ENCODE data around the gene VAMP3.

Gene VAMP3

GRCh38 chr1:7770997-7771822 lies at the start of gene VAMP3:
Gene VAMP3 (plus strand): TSS chr1:7771296. CDS start chr1:7771384, 88 bp downstream.
- DNase-seq (ENCODE audit: low spot score), result peak; percentile 79

- DNase-seq (ENCODE audit: low spot score), result no peak
These were observed 49.0 kb upstream of the VAMP3 start for GRCh38 chr1:7721940-7722669.

- DNase-seq (ENCODE audit: low spot score), result no peak
These were observed 48.5 kb upstream of the VAMP3 start for GRCh38 chr1:7722670-7723012.

GRCh38 chr1:7726623-7727022 lies 44.5 kb upstream of the VAMP3 start:
- DNase-seq (ENCODE audit: low spot score), result no peak

GRCh38 chr1:7727809-7728471 lies 43.2 kb upstream of the VAMP3 start:
- DNase-seq (ENCODE audit: low spot score), result no peak

GRCh38 chr1:7729761-7730160 lies 41.3 kb upstream of the VAMP3 start:
- DNase-seq (ENCODE audit: low spot score), result no peak

GRCh38 chr1:7732331-7732730 lies 38.8 kb upstream of the VAMP3 start:
- DNase-seq (ENCODE audit: low spot score), result no peak

- DNase-seq (ENCODE audit: low spot score), result no peak
These were observed 37.8 kb upstream of the VAMP3 start for GRCh38 chr1:7733276-7733675.

GRCh38 chr1:7738044-7738443 lies 33.1 kb upstream of the VAMP3 start:
- DNase-seq (ENCODE audit: low spot score), result no peak

GRCh38 chr1:7743346-7743745 lies 27.8 kb upstream of the VAMP3 start:
- no peak for DNase-seq (ENCODE audit: low spot score)

- DNase-seq (ENCODE audit: low spot score), result no peak
These were observed 26.2 kb upstream of the VAMP3 start for GRCh38 chr1:7744882-7745281.

GRCh38 chr1:7745783-7746182 lies 25.3 kb upstream of the VAMP3 start:
- DNase-seq (ENCODE audit: low spot score), result no peak

- DNase-seq (ENCODE audit: low spot score), result no peak
These were observed 23.5 kb upstream of the VAMP3 start for GRCh38 chr1:7747605-7748004.

- DNase-seq (ENCODE audit: low spot score), result no peak
These were observed 22.0 kb upstream of the VAMP3 start for GRCh38 chr1:7749126-7749525.

- DNase-seq (ENCODE audit: low spot score), result no peak
These were observed 19.9 kb upstream of the VAMP3 start for GRCh38 chr1:7751174-7751573.

- DNase-seq (ENCODE audit: low spot score), result no peak
These were observed 18.3 kb upstream of the VAMP3 start for GRCh38 chr1:7752512-7753417.

- DNase-seq (ENCODE audit: low spot score), result no peak
These were observed 17.5 kb upstream of the VAMP3 start for GRCh38 chr1:7753641-7754040.

GRCh38 chr1:7754234-7754633 lies 16.9 kb upstream of the VAMP3 start:
- no peak for DNase-seq (ENCODE audit: low spot score)

- no peak for DNase-seq (ENCODE audit: low spot score)
These were observed 15.6 kb upstream of the VAMP3 start for GRCh38 chr1:7755448-7755847.

GRCh38 chr1:7760245-7760644 lies 10.9 kb upstream of the VAMP3 start:
- no peak for DNase-seq (ENCODE audit: low spot score)

GRCh38 chr1:7761103-7761502 lies 10.0 kb upstream of the VAMP3 start:
- no peak for DNase-seq (ENCODE audit: low spot score)

GRCh38 chr1:7767176-7767575 lies 3.9 kb upstream of the VAMP3 start:
- DNase-seq (ENCODE audit: low spot score), result no peak
